ENCODE results near the gene CD38.

CD38 gene

GRCh38 chr4:15868111-15868510, 90.0 kb downstream of the CD38 start:
- no peak for DNase-seq (ENCODE audit: low spot score)

DNA sequence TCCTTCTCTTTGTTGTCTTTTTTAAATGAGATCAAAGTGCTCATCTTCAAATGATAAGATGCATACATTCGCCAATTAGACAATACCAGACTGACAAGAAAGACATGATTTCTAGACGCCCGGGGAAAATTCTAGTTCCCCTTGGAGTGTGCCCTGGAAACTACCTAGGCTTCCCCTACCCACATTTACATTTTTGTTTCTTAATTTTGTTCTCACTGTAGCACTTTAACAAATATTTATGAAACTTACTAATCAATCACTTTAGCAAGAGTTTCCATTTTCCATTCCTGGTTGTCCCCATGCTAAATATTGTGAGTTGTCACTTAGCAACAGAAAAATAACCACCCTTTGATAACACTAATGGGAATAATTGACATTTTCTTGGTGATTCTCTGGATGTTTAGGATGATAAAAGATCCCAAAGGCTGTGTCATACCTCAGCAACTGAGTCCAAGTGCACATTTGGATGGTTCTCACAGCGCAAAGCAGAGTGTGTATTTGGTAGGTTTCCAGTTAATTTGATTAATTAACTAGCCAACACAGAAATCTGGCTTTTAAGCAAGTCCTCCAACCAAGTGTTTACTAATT, 90.8 kb downstream of the CD38 start:
- DNase-seq (ENCODE audit: low spot score): no peak

DNA sequence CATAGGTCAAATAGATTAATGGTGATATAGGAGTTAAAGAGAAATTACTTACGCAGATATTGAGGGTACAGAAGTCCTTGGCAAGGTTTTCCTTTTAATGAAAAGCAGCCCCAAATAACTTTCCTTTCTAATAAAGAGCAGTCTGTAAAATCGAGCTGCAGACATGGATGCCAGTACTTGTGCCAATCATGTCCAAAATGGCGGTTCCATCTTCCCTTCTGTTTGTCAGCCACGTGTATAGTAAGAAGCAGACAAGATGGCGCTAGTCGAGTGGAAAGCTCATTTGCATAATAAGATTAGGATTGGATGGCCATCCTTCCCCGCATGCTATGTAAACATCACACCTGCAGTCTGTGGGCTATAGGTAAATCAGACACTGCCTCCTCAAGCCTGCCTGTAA, 92.0 kb downstream of the CD38 start:
- no peak for DNase-seq (ENCODE audit: low spot score)

DNA sequence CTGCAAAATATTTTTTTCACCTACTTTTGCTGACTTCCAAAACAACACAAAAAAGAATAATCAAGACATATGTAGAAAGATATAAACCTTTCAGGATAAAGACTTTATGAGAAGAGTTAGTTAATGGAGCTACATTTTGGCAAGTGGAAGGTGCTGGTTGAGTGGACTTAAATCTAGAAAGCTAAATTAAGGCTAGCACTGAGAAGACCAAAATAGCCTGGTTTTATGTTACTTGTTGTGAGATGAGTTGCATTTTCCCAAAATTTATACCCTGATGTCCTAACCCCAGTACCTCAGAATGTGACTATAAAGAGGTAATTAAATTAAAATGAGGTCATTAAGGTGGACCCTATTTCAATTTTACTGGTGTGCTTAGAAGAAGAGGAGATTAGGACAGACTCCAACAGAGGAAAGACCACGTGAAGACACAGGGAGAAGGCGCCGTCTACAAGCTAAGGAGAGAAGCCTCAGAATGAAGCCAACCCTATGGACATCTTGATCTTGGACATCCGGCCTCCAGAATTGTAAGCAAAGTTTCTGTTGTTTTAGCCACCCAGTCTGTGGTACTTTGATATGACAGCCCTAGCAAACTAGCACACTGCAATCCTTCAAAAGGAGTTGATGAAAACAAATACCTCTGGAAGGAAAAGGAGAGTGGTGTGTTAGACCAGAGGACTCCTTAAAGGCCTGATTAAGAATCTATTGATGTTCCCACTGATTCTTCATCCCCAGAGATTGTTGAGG, 93.0 kb downstream of the CD38 start:
- DNase-seq (ENCODE audit: low spot score): no peak

GRCh38 chr4:15873117-15873516, 95.0 kb downstream of the CD38 start:
- DNase-seq (ENCODE audit: low spot score): no peak

GRCh38 chr4:15874671-15875070, 96.5 kb downstream of the CD38 start:
- DNase-seq (ENCODE audit: low spot score): no peak

- DNase-seq (ENCODE audit: low spot score): no peak
Measured at GRCh38 chr4:15875663-15876460, 97.7 kb downstream of the CD38 start.

GRCh38 chr4:15878011-15878410, 99.9 kb downstream of the CD38 start:
- no peak for DNase-seq (ENCODE audit: low spot score)

- DNase-seq (ENCODE audit: low spot score): no peak
Measured at GRCh38 chr4:15881820-15882219, 103.7 kb downstream of the CD38 start.

- DNase-seq (ENCODE audit: low spot score): peak; percentile 47
Measured at GRCh38 chr4:15882675-15883086, 104.6 kb downstream of the CD38 start.

DNA sequence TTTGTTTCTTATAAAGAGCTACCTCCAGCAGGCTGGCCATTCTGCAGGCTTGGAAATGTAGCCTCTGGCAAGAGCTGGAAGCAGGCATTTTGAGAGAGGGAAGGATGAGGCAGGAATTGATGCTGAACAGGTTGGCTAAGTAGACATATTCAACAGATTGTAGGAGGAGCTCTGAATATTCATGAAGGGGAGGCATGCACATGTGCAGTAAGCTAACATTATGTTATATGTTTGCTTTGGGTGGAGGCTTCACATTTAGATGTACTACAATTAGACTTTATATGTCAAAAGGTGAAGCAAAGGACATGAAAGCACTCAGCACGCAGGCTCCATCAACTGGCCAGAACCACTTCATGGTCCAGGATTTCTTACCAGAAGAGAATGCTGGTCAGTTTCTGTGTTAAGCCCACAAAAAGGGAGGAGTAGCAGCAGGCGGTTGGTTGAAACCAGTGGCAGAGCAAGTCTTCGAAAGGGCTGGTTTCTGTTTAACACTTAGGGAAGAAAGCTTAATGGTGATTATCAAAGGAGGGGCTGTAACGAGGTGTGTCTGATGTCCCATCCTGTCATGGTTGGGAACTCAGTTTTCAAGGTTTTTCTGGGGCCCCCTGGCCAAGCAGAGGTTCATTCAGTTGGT, 105.6 kb downstream of the CD38 start:
- DNase-seq (ENCODE audit: low spot score): no peak

DNA sequence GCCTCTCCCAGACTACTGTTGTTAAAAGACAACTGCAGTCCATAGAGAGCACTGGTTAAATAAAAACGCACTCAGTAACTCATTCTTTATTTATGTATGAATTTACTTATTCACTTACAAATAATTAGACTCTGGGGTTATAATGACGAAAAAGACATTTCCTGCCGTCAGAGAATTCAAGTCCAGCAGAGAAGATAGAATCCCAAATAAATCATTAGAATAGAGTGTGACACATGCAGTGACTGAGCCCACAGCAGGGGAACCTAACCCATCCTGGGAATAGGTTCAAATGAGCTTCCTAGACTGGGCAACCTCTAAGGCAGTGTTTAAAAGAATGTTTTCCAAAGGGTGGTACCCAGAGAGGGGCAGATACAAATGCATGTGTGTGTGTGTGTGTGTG, 106.5 kb downstream of the CD38 start:
- no peak for DNase-seq (ENCODE audit: low spot score)

GRCh38 chr4:15885422-15885821, 107.3 kb downstream of the CD38 start:
- no peak for DNase-seq (ENCODE audit: low spot score)

DNA sequence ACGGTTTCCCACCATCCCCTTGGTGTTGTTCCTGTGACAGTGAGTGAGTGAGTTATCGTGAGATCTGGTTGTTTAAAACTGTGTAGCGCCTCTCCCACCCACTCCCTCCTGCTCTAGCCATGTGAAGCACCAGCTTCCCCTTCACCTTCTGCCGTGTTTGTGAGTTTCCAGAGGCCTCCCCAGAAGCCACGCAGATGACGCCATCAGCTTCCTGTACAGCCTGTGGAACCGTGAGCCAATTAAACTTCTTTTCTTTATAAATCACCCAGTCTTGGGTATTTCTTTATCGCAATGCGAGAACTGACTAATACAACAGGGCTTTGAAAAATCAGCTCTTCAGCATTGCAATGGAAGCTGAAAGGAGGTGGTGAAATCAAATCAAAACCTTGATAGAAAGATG, 110.4 kb downstream of the CD38 start:
- no peak for DNase-seq (ENCODE audit: low spot score)

DNA sequence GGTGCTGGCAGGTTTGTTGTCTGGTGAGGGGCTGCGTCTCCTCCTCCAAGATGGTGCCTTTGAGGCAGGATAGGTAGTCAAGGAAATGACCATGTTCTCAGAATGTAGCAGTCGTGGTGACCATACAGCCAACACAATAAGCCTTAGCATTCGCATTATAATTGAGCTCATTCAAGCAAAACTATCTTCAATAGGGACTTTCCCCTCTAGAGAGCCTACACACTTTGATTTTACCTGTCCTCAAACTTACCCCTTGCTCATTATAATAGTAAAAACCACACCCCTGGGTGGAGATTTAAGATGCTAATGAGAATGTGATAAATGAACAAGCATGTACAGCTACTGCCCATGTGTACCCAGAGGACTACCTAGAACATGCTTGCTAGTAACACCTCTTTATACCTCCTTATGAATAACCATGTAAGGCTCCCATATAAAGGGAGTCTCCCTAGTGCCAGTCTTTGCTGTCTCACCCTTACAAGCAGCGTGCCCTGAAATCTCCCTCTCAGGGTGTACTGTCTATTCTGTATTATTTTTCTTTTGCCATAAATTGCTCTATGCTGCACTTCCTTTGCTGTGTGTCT, 112.2 kb downstream of the CD38 start:
- no peak for DNase-seq (ENCODE audit: low spot score)

GRCh38 chr4:15891312-15891711, 113.2 kb downstream of the CD38 start:
- DNase-seq (ENCODE audit: low spot score): no peak

- DNase-seq (ENCODE audit: low spot score): no peak
Measured at GRCh38 chr4:15893962-15894361, 115.8 kb downstream of the CD38 start.

GRCh38 chr4:15894393-15894792, 116.3 kb downstream of the CD38 start:
- no peak for DNase-seq (ENCODE audit: low spot score)

DNA sequence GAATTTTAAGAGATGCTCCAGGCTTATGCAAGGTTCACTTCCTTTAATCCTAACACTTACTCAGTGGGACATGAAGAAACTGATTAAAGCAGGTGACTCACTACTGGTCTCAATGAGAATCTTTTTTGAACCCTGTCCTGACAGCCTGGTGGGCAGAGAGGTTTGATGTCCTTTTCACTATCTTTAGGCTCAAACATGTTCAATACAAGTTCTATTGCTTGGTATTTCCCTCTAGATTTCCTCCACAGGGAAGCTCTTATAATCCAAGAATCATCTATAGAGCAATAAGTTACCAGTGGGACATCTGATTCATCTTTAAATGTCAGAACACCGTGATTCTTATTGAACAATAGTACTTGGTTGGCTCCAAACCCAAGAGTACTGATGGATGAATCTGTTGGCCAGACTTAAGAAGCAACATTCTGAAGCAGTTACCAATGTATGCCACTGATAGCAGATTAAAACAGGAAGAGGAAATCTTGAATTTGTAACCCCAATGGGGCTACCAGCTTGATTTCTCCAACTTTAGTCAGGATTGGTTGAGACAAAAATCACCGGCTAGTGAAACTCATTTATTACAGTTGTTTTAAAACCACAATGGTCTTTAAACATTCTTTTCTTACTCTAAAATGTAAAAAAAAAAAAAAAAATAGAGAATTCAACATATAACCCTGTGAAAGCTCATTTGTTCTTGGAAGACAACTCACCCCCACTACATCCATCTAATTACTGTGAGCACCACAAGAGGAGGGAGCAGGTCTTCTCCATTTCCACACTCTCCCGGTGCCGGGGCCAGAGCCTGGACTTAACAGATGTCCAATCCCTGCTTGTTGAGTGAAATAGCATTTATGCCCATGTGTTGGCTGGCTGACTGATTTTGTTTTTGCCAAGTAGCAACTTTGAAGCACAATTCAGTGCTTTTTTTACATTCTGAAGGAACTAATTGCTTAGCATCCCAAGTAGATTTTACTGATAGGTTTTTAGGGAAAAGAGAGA, 117.1 kb downstream of the CD38 start:
- DNase-seq (ENCODE audit: low spot score): no peak

DNA sequence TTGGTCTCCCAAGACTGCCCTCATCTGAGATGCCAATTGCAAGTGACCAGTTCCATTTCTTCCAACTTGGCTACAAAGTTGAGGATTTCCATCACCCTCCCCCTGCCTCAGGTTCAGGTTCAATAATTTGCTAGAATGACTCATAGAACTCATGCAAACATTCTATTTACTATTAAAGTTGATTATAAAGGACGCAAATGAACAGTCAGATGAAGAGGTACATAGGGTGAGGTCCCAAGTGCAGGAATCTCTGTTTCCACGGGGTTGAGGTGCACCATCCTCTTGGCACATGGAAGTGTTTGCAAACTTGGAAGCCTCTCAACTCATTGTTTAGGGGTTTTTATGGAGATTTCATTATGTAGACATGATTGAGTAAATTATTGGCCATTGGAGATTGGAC, 119.4 kb downstream of the CD38 start:
- DNase-seq (ENCODE audit: low spot score): no peak

GRCh38 chr4:15898902-15899301, 120.8 kb downstream of the CD38 start:
- no peak for DNase-seq (ENCODE audit: low spot score)
